Stimulated activated CD8-positive, alpha-beta memory T cell treated with anti-CD3 and anti-CD28 coated beads, Interleukin-4, amount 100 ng/mL, for 24 hours (primary cell): ENCODE results near the gene AK6.
A peak's percentile ranks its signal among the peaks of the same experiment; 100 is the strongest.
"Not testable (repeated sequence)": the region's sequence is repeated elsewhere in the genome, so short reads cannot be mapped to it uniquely, and the experiment has no call there.

Source experiments
- DNase-seq: peaks from one replicate; pipeline ENCODE4 v3.0.0-alpha.2; 2020; ENCODE audit warnings: low read depth

The AK6 gene

DNA sequence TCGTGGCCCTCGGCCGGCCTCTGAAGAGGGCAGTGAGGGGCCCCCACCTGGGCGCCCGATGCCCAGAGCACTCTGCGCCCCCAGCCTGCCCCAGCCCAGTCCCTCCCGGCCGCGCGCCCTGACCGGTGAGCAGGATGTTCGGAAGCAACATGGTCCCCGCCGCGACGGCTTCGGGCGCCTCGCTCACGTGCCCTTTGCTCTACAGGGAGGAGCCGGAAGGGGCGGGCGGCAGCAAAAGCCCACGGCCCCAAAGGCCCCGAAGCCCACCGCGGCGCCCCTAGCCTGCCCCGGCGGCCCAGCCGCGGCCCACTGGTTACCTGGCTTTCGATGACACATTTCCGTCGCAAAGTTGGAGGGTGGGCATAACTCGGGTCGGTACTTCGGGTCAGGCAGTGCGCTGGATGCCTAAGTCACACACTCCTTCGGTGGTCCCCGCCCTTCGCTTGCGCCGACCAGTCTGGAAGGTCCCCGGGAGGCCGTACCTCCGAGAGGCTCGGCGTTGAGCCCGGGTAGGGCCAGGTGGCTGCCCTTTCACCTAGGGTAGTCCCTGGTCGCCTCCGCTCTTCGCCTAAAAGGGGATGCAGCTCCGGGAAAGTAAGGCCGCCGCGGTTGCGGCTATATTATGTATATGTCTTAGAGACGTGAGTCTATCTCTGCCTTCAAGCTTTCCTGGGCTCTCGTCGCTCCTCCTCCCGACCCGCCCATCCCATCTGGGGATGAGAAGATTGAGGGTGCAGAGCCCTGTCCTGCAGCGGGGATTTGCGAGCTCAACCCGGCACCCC is at the start of gene AK6, which contains the start of the genes RAD17 and TAF9:
TSS of gene AK6 (minus strand) at position 181 of the 782 bp plus-strand sequence. CDS start at position 151, 30 bp downstream.
TSS of gene RAD17 (plus strand) at position 479 of the 782 bp plus-strand sequence. CDS start 2,391 bp downstream, outside the sequence.
TSS of gene TAF9 (minus strand) at position 181 of the 782 bp plus-strand sequence. CDS start 3,783 bp downstream, outside the sequence.
- peak; percentile 91 for DNase-seq

DNA sequence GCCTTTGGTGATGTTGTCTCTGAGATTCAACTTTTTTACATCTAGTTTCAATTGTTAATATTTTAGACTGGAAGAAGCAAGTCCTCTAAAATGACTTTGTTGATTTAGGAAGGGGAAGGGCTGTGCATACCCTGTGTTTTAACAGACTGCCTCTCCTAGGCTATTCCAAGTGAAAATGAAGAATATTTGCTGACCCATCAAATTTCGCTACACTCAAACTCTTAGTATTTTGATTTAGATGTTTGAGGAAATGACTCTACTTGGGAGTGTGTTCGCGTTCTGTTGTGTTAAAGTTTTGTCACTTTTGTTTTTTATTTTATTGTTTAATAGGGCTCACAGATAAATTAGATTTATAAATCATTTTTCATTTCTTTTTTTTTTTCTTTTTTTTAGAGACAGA is 49.2 kb upstream of the AK6 start:
- DNase-seq = no peak

- DNase-seq = no peak
Observed at GRCh38 chr5:69416699-69417098, 47.4 kb upstream of the AK6 start.

DNA sequence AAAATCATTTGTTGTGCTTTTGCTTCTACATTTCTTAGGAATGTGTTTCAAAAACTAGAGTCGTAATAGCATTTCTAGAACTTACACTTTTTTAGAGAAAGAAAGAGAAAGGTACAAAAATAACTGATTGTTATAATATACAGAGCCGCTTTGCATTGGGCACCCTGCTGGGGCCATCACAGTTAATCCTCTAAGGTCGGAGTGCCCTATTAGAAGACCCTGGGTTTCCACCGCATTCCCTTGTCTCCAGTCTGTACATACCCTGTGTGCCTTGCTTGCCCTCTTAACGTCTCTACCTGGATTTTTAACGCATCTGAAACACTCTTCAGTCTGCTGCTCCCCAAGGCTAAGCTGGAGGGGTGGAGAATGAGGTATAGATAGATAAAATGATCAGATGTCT is 46.9 kb upstream of the AK6 start:
- no peak for DNase-seq

- DNase-seq = no peak
Observed at GRCh38 chr5:69415584-69415958, 46.3 kb upstream of the AK6 start.

DNA sequence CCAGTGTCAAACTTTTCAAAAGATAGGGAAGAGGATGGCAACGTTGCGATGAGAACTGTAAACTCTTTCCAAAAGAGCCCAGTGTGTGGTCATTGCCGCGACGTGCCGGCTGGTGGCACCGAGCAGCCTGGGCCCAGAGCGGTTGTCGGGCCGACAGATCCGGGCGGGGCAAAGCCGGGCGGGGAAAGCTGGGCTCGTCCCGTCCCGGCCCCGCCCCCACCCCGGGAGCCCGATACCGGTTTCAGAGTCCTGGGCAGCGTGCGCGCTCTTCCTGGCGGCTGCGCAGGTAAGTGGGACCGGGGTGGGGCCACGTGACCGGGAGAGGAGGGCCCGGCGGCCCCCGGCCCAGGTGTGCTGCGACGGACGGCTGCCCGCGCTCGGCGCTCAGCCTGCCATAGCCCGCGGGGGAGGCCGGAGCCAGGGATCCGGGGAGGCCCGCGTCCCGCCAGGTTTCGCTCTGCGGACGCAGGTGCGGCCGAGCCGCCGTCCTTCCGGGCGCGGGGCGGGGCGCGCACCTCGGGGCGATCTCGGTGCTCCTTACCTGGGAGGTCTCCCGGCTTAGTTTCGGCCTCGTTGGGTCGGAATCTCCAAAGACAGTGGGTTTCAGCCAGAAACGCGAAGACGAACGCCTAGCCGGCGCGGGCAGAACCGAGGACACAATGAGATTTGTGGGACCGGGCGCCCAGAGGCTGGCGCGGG is 45.7 kb upstream of the AK6 start, which contains the start of gene MARVELD2:
TSS of gene MARVELD2 (plus strand) at position 232 of the 699 bp plus-strand sequence. CDS start 4,270 bp downstream, outside the sequence.
- peak; percentile 7 for DNase-seq

DNA sequence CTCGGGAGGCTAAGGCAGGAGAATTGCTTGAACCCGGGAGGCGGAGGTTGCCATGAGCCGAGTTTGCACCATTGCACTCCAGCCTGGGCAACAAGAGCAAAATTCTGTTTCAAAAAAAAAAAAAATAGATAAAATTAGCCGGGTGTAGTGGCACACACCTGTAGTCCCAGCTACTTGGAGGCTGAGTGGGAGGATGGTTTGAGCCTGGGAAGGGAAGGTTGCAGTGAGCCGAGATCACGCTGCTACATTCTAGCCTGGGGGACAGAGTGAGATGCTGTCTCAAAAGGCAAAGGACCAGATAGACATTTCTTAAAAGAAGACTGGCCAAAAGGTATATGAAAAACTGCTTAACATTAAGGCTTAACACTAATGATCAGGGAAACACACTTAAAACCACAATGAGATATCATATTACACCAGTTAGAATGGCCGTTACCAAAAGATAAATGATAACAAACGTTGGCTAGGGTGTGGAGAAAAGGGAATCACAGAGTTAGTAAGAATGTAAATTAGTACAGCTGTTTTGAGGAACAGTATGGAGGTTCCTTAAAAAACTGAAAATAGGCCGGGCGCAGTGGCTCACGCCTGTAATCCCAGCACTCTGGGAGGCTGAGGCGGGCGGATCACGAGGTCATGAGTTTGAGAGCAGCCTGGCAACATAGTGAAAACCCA is 35.5 kb upstream of the AK6 start:
- DNase-seq = no peak

GRCh38 chr5:69378376-69378775 is 9.1 kb upstream of the AK6 start:
- DNase-seq = no peak

- no peak for DNase-seq
Observed at GRCh38 chr5:69374911-69375446, 5.7 kb upstream of the AK6 start.

DNA sequence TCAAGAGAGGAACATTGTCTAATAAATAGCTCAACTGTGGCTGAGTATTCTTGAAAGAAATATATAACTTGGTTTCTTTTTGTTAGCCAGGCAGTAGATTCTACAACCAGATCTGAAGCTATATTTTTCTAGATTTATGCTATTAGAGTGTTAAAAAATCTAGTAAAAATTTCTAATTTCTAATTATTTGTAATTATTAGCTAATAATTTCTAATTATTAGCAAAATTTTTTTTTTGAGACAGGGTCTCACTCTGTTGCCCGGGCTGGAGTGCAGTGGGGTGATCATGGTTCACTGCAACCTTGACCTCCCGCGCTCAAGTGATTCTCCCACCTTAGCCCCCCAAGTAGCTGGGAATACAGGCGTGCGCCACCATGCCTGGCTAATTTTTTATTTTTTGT is 3.1 kb upstream of the AK6 start:
- DNase-seq = no peak

GRCh38 chr5:69370335-69370734 is 1.0 kb upstream of the AK6 start:
- not testable (repeated sequence) for DNase-seq

GRCh38 chr5:69368458-69369339 is 621 bp downstream of the AK6 start:
- no peak for DNase-seq

GRCh38 chr5:69367697-69368279 is 1.5 kb downstream of the AK6 start:
- DNase-seq = no peak

DNA sequence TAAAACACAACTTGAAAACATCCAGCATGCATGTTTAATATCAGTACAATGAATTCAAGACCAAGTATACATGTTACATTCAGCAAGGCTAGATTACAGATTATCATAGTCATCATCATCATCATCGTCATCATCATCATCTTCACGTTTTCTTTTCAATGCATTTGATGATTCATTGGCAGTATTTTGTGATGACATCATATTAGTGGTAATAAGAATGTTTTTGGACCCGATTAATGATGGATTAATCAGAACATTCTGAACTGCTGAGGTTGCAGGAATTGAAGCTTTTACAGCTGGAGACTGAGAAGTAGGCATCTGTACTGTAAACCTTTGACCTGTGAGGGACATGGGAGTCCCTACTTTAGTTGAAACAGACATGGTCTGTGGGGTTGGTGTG is 4.5 kb downstream of the AK6 start:
- no peak for DNase-seq

- no peak for DNase-seq
Observed at GRCh38 chr5:69364414-69364813, 4.9 kb downstream of the AK6 start.

DNA sequence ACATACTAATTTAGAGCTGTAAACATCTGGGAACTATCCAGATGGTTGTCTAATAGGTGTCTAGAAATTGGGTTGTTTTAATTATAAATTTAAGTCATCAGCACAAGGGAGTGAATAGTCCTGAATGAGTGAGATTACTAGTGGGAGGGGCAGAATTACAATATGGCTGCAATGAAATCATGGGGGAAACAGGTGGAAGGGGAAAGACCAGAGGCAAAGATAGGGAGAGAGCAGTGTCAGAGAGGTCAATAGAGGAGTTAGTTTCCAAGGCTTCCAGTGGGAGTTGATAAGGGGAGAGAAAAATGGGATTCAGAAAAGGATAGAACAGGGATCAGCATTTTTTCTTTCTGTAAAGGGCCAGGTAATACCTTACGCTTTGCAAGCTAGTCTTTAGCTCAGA is 8.9 kb downstream of the AK6 start:
- DNase-seq = no peak

DNA sequence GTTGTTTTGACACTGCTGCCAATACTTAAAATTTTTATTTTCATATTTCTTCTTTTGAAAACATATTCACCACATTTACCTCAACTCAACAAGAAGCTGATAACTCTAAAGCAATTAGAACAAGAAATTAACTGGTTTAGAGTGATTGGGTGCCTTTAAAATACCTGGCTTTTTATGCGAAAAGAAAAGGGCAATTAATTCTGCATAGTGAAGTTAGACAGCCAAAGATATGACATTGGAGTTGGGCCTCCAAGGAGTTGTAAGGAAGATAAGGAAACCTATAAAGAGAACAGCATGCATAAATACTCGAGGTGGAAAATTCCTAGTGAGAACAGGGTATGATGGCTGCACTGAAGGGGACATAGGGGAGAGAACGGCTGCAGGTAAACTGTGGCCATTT is 9.6 kb downstream of the AK6 start:
- DNase-seq = no peak

DNA sequence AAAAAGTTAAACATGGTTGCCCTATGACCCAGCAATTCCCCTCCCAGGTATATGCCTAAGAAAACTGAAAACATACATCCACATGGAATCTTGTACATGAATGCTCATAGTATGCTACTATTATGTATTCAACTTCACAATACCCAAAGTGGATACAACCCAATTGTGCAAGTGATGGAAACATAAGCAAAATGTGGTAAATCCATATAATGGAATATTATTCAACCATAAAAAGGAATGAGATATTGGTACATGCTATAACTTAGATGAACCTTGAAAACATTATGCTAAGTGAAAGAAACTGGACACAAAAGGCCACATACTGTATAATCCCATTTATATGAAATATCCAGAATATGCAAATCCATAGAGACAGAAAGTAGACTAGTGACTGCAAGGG is 18.7 kb downstream of the AK6 start:
- DNase-seq = no peak

DNA sequence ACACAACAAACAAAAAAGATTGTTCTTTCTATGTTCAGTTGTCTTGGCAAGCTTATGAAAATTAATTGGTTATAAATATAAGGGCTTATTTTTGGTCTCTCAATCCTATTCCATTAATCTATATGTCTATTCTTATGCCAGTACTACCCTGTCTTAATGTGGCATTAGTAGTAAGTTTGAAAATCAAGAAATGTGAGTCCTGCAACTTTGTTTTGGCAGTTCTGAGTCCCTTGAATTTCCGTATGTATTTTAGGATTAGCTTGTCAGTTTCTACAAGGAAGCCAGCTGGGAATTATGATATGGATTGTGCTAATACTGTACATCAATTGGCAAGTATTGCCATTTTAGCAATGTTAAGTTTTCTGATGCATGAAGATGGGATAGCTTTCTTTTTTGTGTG is 26.2 kb downstream of the AK6 start:
- DNase-seq = no peak

DNA sequence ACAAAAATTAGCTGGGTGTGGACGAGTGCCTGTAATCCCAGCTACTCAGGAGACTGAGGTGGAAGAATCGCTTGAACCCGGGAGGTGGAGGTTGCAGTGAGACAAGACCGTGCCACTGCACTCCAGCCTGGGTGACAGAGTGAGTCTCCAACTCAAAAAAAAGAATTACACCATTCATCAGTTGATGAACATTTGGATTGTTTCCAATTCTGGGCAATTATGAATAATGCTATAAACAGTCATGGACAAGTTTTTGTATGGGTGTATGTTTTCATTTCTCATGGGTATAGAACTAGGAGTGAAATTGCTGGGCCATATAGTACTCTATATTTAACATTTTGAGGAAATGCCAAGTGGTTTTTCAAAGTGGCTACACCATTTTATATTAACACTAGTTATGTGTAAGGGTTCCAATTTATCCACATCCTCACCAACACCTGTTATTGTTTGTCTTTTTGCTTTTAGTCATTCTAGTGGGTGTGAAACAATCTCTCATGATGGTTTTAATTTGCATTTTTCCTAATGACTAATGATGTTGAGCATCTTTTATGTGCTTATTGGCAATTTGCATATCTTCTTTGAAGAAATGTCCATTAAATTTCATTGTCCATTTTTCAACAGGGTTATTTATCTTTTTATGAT is 27.7 kb downstream of the AK6 start:
- DNase-seq = no peak
